GM18507 (cell line): ENCODE data around the gene MRPS18A.

ENCODE experiments used
- DNase-seq: peaks from one replicate; pipeline ENCODE4 v3.0.0; 2011; ENCODE audit warnings: low read depth; ENCODE audit not compliant: insufficient read length; ENCODE audit errors: extremely low spot score
- FAIRE-seq: peaks from 2 replicates; lab custom pipeline; 2011; peaks lifted over from hg19 to GRCh38; lab: Jason Lieb, UNC

Gene MRPS18A

GRCh38 chr6:43623880-43624785 lies 63.5 kb downstream of the MRPS18A start:
- FAIRE-seq: no peak
- no peak for DNase-seq

- FAIRE-seq (no peak), DNase-seq (no peak)
These were observed 65.0 kb downstream of the MRPS18A start for GRCh38 chr6:43622541-43622940.

- FAIRE-seq (no peak), DNase-seq (no peak)
These were observed 65.8 kb downstream of the MRPS18A start for GRCh38 chr6:43621836-43622180.
